GM18858 (cell line): ENCODE results near the gene FUS.
"Not testable (repeated sequence)": the region's sequence is repeated elsewhere in the genome, so short reads cannot be mapped to it uniquely, and the experiment has no call there.

Experiments
- ATAC-seq: cut with Tn5 transposase; IDR thresholded peaks from one replicate; pipeline ENCODE4 v1.9.1; 2021; ENCODE audit not compliant: unreplicated experiment

The FUS gene

GRCh38 chr16:31184888-31185287 is 4.9 kb downstream of the FUS start:
- ATAC-seq: no peak

GRCh38 chr16:31185339-31185738 is 5.4 kb downstream of the FUS start:
- no peak for ATAC-seq

- no peak for ATAC-seq
Measured at GRCh38 chr16:31186176-31186575, 6.2 kb downstream of the FUS start.

GRCh38 chr16:31186930-31187807 is 7.2 kb downstream of the FUS start:
- no peak for ATAC-seq

- ATAC-seq: no peak
Measured at GRCh38 chr16:31187808-31188189, 7.9 kb downstream of the FUS start.

GRCh38 chr16:31188450-31189411 is 8.8 kb downstream of the FUS start:
- ATAC-seq: no peak

- no peak for ATAC-seq
Measured at GRCh38 chr16:31189412-31189778, 9.5 kb downstream of the FUS start.

GRCh38 chr16:31190061-31190460 is 10.1 kb downstream of the FUS start:
- ATAC-seq: no peak

GRCh38 chr16:31190818-31191444 is 11.0 kb downstream of the FUS start:
- no peak for ATAC-seq

- ATAC-seq: no peak
Measured at GRCh38 chr16:31191697-31192428, 11.9 kb downstream of the FUS start.

GRCh38 chr16:31192856-31193642 is 13.1 kb downstream of the FUS start:
- ATAC-seq: no peak

GRCh38 chr16:31193874-31194273 is 13.9 kb downstream of the FUS start:
- no peak for ATAC-seq

- ATAC-seq: no peak
Measured at GRCh38 chr16:31194898-31195297, 15.0 kb downstream of the FUS start.

- not testable (repeated sequence) for ATAC-seq
Measured at GRCh38 chr16:31195861-31196260, 15.9 kb downstream of the FUS start.

GRCh38 chr16:31196324-31197088 is 16.6 kb downstream of the FUS start:
- ATAC-seq: no peak

GRCh38 chr16:31198207-31198882 is 18.4 kb downstream of the FUS start:
- ATAC-seq: no peak

GRCh38 chr16:31199430-31200041 is 19.6 kb downstream of the FUS start:
- no peak for ATAC-seq

GRCh38 chr16:31200111-31200510 is 20.2 kb downstream of the FUS start:
- not testable (repeated sequence) for ATAC-seq
